ENCODE results near the gene DGKE.
A peak's percentile ranks its signal among the peaks of the same experiment; 100 is the strongest.

DGKE gene

GRCh38 chr17:56914581-56915273 lies 80.8 kb downstream of the DGKE start:
- Histone ChIP-seq H3K9ac (ENCODE audit: low read length) (peak overlapping the region; percentile 77), H2AFZ (ENCODE audit: low read length) (no peak overlapping the region; the same call in 1 of the 2 replicates), H3K36me3 (ENCODE audit: insufficient read depth, low read length) (peaks cover 7% of the 10 kb centered on the region; the same call in 1 of the 2 replicates), H3K27ac (ENCODE audit: low read depth, low read length, poor library complexity, severe bottlenecking) (no peak overlapping the region), H3F3A (ENCODE audit: insufficient read depth, low read length) (peaks cover 3% of the 10 kb centered on the region; the same call in 1 of the 2 replicates), H3K4me1 (ENCODE audit: insufficient read depth, low read length, severe bottlenecking) (peaks cover 38% of the 10 kb centered on the region), H4K20me1 (ENCODE audit: insufficient read depth, low read length) (no peaks in the 10 kb centered on the region), H3K27me3 (ENCODE audit: insufficient read depth, low read length) (no peaks in the 10 kb centered on the region), H3K9me2 (ENCODE audit: low read depth, low read length) (no peaks in the 10 kb centered on the region), H3K4me2 (ENCODE audit: low read length) (peak overlapping the region; percentile 76), H3K79me2 (ENCODE audit: insufficient read depth, low read length) (peaks cover 11% of the 10 kb centered on the region), H3K9me3 (ENCODE audit: low read length) (peaks cover 6% of the 10 kb centered on the region; the same call in 1 of the 2 replicates), H3K4me3 (ENCODE audit: low read depth, low read length, poor library complexity, severe bottlenecking) (peak overlapping the region; percentile 76)
- no peak for TF ChIP-seq CTCF (IDR thresholded peaks at IDR 0.05; ENCODE audit: low read length)
- TF ChIP-seq EZH2 (IDR thresholded peaks at IDR 0.05; ENCODE audit: borderline replicate concordance, low read length): no peak

- Histone ChIP-seq H4K20me1 (ENCODE audit: insufficient read depth, low read length) (no peaks in the 10 kb centered on the region), H3K9me2 (ENCODE audit: low read depth, low read length) (no peaks in the 10 kb centered on the region), H3K79me2 (ENCODE audit: insufficient read depth, low read length) (0 out of 2 replicates have a peak, but pooled peaks cover 3% of the 10 kb centered on the region), H3K27me3 (ENCODE audit: insufficient read depth, low read length) (no peaks in the 10 kb centered on the region), H3K27ac (ENCODE audit: low read depth, low read length, poor library complexity, severe bottlenecking) (no peak overlapping the region), H3F3A (ENCODE audit: insufficient read depth, low read length) (peaks cover 3% of the 10 kb centered on the region; the same call in 1 of the 2 replicates), H3K4me1 (ENCODE audit: insufficient read depth, low read length, severe bottlenecking) (peaks cover 11% of the 10 kb centered on the region), H3K4me3 (ENCODE audit: low read depth, low read length, poor library complexity, severe bottlenecking) (no peak overlapping the region), H3K9me3 (ENCODE audit: low read length) (peaks cover 6% of the 10 kb centered on the region; the same call in 1 of the 2 replicates), H3K4me2 (ENCODE audit: low read length) (no peak overlapping the region), H2AFZ (ENCODE audit: low read length) (no peak overlapping the region), H3K36me3 (ENCODE audit: insufficient read depth, low read length) (no peaks in the 10 kb centered on the region; the same call in 1 of the 2 replicates), H3K9ac (ENCODE audit: low read length) (no peak overlapping the region)
- no peak for TF ChIP-seq CTCF (IDR thresholded peaks at IDR 0.05; ENCODE audit: low read length)
- no peak for TF ChIP-seq EZH2 (IDR thresholded peaks at IDR 0.05; ENCODE audit: borderline replicate concordance, low read length)
Measured at GRCh38 chr17:56917559-56918296, 83.8 kb downstream of the DGKE start.

GRCh38 chr17:56918916-56919315 lies 85.0 kb downstream of the DGKE start:
- Histone ChIP-seq H3K9ac (ENCODE audit: low read length) (no peak overlapping the region), H3F3A (ENCODE audit: insufficient read depth, low read length) (peaks cover 3% of the 10 kb centered on the region; the same call in 1 of the 2 replicates), H3K9me2 (ENCODE audit: low read depth, low read length) (no peaks in the 10 kb centered on the region), H3K36me3 (ENCODE audit: insufficient read depth, low read length) (no peaks in the 10 kb centered on the region; the same call in 1 of the 2 replicates), H2AFZ (ENCODE audit: low read length) (no peak overlapping the region), H3K27me3 (ENCODE audit: insufficient read depth, low read length) (no peaks in the 10 kb centered on the region), H3K79me2 (ENCODE audit: insufficient read depth, low read length) (no peaks in the 10 kb centered on the region), H3K4me2 (ENCODE audit: low read length) (no peak overlapping the region), H3K9me3 (ENCODE audit: low read length) (peaks cover 6% of the 10 kb centered on the region; the same call in 1 of the 2 replicates), H3K4me1 (ENCODE audit: insufficient read depth, low read length, severe bottlenecking) (peaks cover 10% of the 10 kb centered on the region), H4K20me1 (ENCODE audit: insufficient read depth, low read length) (no peaks in the 10 kb centered on the region), H3K27ac (ENCODE audit: low read depth, low read length, poor library complexity, severe bottlenecking) (no peak overlapping the region), H3K4me3 (ENCODE audit: low read depth, low read length, poor library complexity, severe bottlenecking) (no peak overlapping the region)
- no peak for TF ChIP-seq CTCF (IDR thresholded peaks at IDR 0.05; ENCODE audit: low read length)
- TF ChIP-seq EZH2 (IDR thresholded peaks at IDR 0.05; ENCODE audit: borderline replicate concordance, low read length): no peak

Data from OCI-LY1 (cell line).